ENCODE data around the gene SAMD5. TPM values are rescaled to one million over a fixed set of nuclear protein-coding genes. Genes with fewer than 3 reads are reported as not detected.

Gene SAMD5
- total and polyA plus RNA-seq, 2 of the 8 experiments (the other 6 are each of a cell fraction or from before 2014, with no cell fraction given), result 0.02 to 0.04 TPM

- no peak for TF ChIP-seq FOSL1 (IDR thresholded peaks at IDR 0.05; ENCODE audit: insufficient read depth, low read depth, low read length)
Measured at GRCh38 chr6:147514831-147515230, 6.3 kb downstream of the SAMD5 start (continued).

Data from H1 (cell line).